ENCODE data around the gene MRGPRE. TPM values are rescaled to one million over a fixed set of nuclear protein-coding genes. Genes with fewer than 3 reads are reported as not detected.

The MRGPRE gene
- total RNA-seq, 1 donor from 2014 or later: not detected

- Histone ChIP-seq H3K36me3 (no peaks in the 10 kb centered on the region), H3K27ac (no peak overlapping the region), H3K4me3 (no peak overlapping the region), H3K4me1 (no peaks in the 10 kb centered on the region), H3K9me3 (no peaks in the 10 kb centered on the region), H3K27me3 (no peaks in the 10 kb centered on the region)
- DNase-seq (no peak), ATAC-seq (no peak)
- intact Hi-C loops (cut with DNase I): no loop called here
- TF ChIP-seq CTCF (IDR thresholded peaks at IDR 0.05): no peak
Observed at GRCh38 chr11:3186166-3186953, 45.9 kb downstream of the MRGPRE start.

GRCh38 chr11:3184732-3185347 lies 47.4 kb downstream of the MRGPRE start:
- no peak overlapping the region for H3K27ac ChIP-seq
- ATAC-seq: peak; percentile 47
- intact Hi-C loops (cut with DNase I): no loop called here
- peak; percentile 52 for DNase-seq
- H3K4me1 ChIP-seq: no peaks in the 10 kb centered on the region
- H3K4me3 ChIP-seq: no peak overlapping the region
- H3K36me3 ChIP-seq: no peaks in the 10 kb centered on the region
- no peaks in the 10 kb centered on the region for H3K9me3 ChIP-seq
- H3K27me3 ChIP-seq: no peaks in the 10 kb centered on the region
- no peak for TF ChIP-seq CTCF (IDR thresholded peaks at IDR 0.05)

- Histone ChIP-seq H3K27me3 (no peaks in the 10 kb centered on the region), H3K9me3 (no peaks in the 10 kb centered on the region), H3K4me1 (no peaks in the 10 kb centered on the region), H3K4me3 (no peak overlapping the region), H3K36me3 (no peaks in the 10 kb centered on the region), H3K27ac (no peak overlapping the region)
- ATAC-seq (peak; percentile 38), DNase-seq (peak; percentile 49)
- TF ChIP-seq CTCF (IDR thresholded peaks at IDR 0.05): no peak
- intact Hi-C loops (cut with DNase I): no loop called here
Observed at GRCh38 chr11:3183523-3183922, 48.7 kb downstream of the MRGPRE start.

- no peak for ATAC-seq
- Histone ChIP-seq H3K27ac (no peak overlapping the region), H3K9me3 (no peaks in the 10 kb centered on the region), H3K4me3 (no peak overlapping the region), H3K36me3 (no peaks in the 10 kb centered on the region), H3K27me3 (no peaks in the 10 kb centered on the region), H3K4me1 (no peaks in the 10 kb centered on the region)
- no peak for TF ChIP-seq CTCF (IDR thresholded peaks at IDR 0.05)
- intact Hi-C loops (cut with DNase I): no loop called here
- DNase-seq: peak; percentile 37
Observed at GRCh38 chr11:3182462-3182852, 49.8 kb downstream of the MRGPRE start.

- intact Hi-C loops (cut with DNase I): no loop called here
- Histone ChIP-seq H3K4me3 (no peak overlapping the region), H3K27ac (no peak overlapping the region), H3K4me1 (no peaks in the 10 kb centered on the region), H3K36me3 (no peaks in the 10 kb centered on the region), H3K27me3 (no peaks in the 10 kb centered on the region), H3K9me3 (no peaks in the 10 kb centered on the region)
- ATAC-seq: no peak
- DNase-seq: no peak
- TF ChIP-seq CTCF (IDR thresholded peaks at IDR 0.05): no peak
Observed at GRCh38 chr11:3181725-3182461, 50.3 kb downstream of the MRGPRE start.
